GM13976 (cell line): ENCODE results near the gene TACR1.

Source experiments
- DNase-seq: peaks from one replicate; pipeline ENCODE4 v3.0.0; 2012; ENCODE audit warnings: low spot score
- CTCF ChIP-seq: IDR thresholded peaks from 2 replicates; pipeline ENCODE4 v1.5.1; 2012; ENCODE audit warnings: borderline replicate concordance, mild to moderate bottlenecking; ENCODE audit not compliant: insufficient read depth; ENCODE audit errors: extremely low read depth, missing control alignments, control extremely low read depth
- in situ Hi-C: fragments of 300-500 bp; cut with MboI; formaldehyde crosslinking; loops from one replicate; pipeline ENCODE4 v1.12.0; 2022; ENCODE audit warnings: low sequenced_read_pairs, mixed read lengths, inconsistent platforms; ENCODE audit not compliant: unreplicated experiment

TACR1 gene

GRCh38 chr2:75021672-75022071 is 177.6 kb downstream of the TACR1 start:
- in situ Hi-C loops, result no loop called here
- no peak for TF ChIP-seq CTCF
- no peak for DNase-seq

DNA sequence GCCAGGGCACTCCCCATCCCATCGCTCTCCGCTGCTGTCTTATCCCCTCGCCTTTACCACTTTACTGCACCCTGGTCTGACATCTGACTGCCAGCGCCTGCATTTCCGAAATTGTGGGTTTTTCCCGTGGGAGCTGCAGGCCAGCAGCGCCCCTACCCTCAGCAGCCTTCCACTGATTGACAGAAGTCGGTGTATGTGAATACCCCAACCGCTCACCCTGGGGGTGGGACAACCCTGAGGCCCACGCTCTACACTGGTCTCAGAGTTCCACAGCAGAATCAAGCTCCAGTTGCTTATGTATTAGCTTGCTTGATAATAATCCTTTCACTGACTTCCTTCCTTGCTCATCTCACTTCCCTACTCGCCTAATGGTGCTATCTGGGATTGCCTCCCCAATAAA is 178.8 kb downstream of the TACR1 start:
- DNase-seq, result no peak

GRCh38 chr2:75019790-75020189 is 179.5 kb downstream of the TACR1 start:
- in situ Hi-C loops, result no loop called here
- TF ChIP-seq CTCF, result no peak
- DNase-seq, result no peak

More for the DNA sequence above, 178.8 kb downstream of the TACR1 start:
- in situ Hi-C loops, result no loop called here
- no peak for TF ChIP-seq CTCF

DNA sequence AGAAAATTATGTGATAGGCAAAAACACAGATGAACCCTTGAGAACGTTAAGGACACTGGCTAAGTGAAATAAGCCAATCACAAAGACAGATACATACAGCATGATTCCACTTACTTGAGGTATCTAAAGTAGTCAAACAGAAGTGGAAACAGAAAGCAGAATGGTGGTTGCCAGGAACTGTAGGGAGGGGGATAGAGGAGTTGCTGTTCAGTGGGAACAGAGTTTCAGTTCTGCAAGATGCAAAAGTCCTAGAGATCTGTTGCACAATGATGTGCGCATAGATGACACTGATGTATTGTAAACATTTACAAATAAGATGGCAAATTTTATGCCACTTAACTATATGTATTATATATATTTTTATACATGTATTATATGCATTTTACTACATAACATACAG is 181.2 kb downstream of the TACR1 start:
- in situ Hi-C loops, result no loop called here
- TF ChIP-seq CTCF, result no peak
- no peak for DNase-seq

GRCh38 chr2:75012080-75012479 is 187.2 kb downstream of the TACR1 start:
- no peak for DNase-seq
- no peak for TF ChIP-seq CTCF
- in situ Hi-C loops, result no loop called here

DNA sequence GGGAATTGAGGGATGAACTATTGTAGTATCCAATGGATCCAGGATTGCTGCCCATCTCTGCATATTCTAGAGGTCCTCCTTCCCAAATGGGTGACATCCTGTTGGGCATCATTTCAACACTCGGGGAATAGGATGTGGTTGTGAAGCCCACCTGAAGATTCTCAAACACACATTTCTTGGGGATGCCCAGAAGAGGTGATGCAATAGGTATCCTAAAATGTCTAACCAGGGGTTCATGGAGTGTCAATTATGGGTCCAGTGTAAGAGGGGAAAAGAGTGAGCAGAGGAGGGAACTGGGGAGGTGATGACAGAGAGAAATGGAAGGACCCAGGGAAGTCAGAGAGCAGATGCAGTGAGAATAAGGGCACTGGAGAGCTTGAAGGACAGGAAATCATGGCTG is 188.7 kb downstream of the TACR1 start:
- no peak for DNase-seq
- in situ Hi-C loops, result no loop called here
- no peak for TF ChIP-seq CTCF

- no peak for DNase-seq
- in situ Hi-C loops, result no loop called here
These were observed 191.5 kb downstream of the TACR1 start for GRCh38 chr2:75007819-75008218.

More at GRCh38 chr2:75007819-75008218, 191.5 kb downstream of the TACR1 start:
- no peak for TF ChIP-seq CTCF
